Uterus (tissue), 2 donors: ENCODE data around the gene FARS2.

ENCODE experiments used
- POLR2A ChIP-seq, 2 donors: fragments of 450-650 bp; IDR thresholded peaks; one replicate each; pipeline ENCODE4 v1.6.1; 2016; ENCODE audit warnings: antibody characterized with exemption in 2 of 2, mild to moderate bottlenecking in 1 of 2, moderate library complexity in 1 of 2
- TF ChIP-seq, protein P1 (sequence below), 4 experiments: fragments of 200-600 bp in 2 of 4; fragments of 450-650 bp in 2 of 4; sonication (generic) in 2 of 4; IDR thresholded peaks; one replicate each; pipeline ENCODE4 v1.5.1; 2016 to 2019; ENCODE audit warnings: antibody characterized with exemption in 4 of 4, mild to moderate bottlenecking in 2 of 4, moderate library complexity in 1 of 4

DNA sequence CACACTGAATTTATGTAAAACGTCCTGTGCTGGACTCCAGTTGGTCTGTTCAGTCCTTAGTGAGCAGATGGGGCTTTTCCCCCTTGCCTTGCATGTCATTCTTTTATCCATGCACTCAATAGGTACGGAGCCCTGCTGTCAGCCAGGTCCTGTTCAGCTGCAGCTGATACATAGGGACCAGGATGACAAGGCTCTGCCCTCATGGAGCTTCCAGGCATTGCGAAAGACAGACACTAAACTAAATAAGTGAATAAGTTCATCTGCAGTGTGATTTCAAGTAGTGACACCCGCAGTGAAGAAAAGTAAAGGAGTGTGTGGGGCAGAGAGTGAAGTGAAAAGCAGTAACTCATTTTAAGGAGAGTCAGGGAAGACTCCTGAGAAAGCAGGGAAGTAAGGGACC, 421.2 kb downstream of the FARS2 start:
- TF ChIP-seq, protein P1, sequence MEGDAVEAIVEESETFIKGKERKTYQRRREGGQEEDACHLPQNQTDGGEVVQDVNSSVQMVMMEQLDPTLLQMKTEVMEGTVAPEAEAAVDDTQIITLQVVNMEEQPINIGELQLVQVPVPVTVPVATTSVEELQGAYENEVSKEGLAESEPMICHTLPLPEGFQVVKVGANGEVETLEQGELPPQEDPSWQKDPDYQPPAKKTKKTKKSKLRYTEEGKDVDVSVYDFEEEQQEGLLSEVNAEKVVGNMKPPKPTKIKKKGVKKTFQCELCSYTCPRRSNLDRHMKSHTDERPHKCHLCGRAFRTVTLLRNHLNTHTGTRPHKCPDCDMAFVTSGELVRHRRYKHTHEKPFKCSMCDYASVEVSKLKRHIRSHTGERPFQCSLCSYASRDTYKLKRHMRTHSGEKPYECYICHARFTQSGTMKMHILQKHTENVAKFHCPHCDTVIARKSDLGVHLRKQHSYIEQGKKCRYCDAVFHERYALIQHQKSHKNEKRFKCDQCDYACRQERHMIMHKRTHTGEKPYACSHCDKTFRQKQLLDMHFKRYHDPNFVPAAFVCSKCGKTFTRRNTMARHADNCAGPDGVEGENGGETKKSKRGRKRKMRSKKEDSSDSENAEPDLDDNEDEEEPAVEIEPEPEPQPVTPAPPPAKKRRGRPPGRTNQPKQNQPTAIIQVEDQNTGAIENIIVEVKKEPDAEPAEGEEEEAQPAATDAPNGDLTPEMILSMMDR (IDR thresholded peaks at IDR 0.05) = no peak
- TF ChIP-seq POLR2A (IDR thresholded peaks at IDR 0.05) = no peak
